Erythroblast (primary cell): ENCODE results near the gene SLC13A3.

Experiments used
- GATA1 ChIP-seq: IDR thresholded peaks from 2 replicates; pipeline ENCODE4 v1.6.1; 2011; ENCODE audit warnings: low read depth, mild to moderate bottlenecking, control low read depth, low read length, moderate library complexity
- POLR2A ChIP-seq: IDR thresholded peaks from 2 replicates; pipeline ENCODE4 v1.6.1; 2011; ENCODE audit warnings: mild to moderate bottlenecking, low read length

DNA sequence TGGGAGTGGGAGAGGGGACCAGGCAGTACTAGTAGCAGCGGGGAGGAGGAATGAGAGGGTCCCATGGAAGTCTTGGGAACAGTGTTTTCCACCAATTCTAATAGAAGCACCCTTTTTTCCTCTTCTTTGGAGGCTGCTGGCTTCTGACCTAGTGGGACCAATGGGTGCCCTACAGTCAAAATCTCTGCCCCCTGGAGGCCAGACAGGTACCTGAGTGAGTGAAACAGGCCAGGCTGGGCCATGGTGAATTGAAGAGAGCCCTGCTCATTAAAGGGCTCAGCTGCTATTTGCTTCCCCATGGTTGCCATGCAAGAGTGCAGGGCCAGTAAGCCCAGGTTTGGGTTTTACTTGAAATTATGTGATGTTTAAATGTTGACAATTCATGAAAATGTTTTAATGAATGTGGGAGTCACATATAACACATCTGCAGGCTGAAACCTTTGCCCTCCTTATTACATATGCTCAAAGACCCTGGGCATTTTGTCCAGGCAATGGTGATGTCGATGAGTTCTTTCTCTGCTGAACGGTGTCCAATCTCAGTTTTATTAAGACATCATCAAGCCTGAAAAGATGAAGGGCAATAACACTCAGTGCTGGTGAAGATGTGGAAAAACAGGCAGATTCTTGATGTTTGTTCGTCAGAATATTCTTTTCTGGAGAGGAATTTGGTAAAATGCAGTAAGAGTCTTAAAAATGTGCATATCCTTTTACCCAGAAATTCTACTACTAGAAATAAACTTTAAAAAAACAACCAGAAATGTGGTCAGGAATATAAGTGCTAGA is 58.5 kb downstream of the SLC13A3 start:
- TF ChIP-seq POLR2A (no peak), GATA1 (no peak)
